Measurements from ENCODE around the gene TNXB.

GRCh38 chr6:32069460-32069859, 39.7 kb downstream of the TNXB start:
- TF ChIP-seq, protein P1, sequence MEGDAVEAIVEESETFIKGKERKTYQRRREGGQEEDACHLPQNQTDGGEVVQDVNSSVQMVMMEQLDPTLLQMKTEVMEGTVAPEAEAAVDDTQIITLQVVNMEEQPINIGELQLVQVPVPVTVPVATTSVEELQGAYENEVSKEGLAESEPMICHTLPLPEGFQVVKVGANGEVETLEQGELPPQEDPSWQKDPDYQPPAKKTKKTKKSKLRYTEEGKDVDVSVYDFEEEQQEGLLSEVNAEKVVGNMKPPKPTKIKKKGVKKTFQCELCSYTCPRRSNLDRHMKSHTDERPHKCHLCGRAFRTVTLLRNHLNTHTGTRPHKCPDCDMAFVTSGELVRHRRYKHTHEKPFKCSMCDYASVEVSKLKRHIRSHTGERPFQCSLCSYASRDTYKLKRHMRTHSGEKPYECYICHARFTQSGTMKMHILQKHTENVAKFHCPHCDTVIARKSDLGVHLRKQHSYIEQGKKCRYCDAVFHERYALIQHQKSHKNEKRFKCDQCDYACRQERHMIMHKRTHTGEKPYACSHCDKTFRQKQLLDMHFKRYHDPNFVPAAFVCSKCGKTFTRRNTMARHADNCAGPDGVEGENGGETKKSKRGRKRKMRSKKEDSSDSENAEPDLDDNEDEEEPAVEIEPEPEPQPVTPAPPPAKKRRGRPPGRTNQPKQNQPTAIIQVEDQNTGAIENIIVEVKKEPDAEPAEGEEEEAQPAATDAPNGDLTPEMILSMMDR (IDR thresholded peaks at IDR 0.05) = no peak
- no peak for TF ChIP-seq POLR2A (IDR thresholded peaks at IDR 0.05)
